Endometrial microvascular endothelial cells (primary cell): ENCODE data around the gene MARCHF2. TPM values are rescaled to one million over a fixed set of nuclear protein-coding genes. Genes with fewer than 3 reads are reported as not detected.
"Not testable (repeated sequence)": the region's sequence is repeated elsewhere in the genome, so short reads cannot be mapped to it uniquely, and the experiment has no call there.

ENCODE experiments used
- in situ Hi-C: cut with HindIII; loops from 2 replicates; pipeline ENCODE4 v1.10.0; 2017; ENCODE audit warnings: low sequenced_read_pairs, low pct_unique_long_range_greater_than_20kb; ENCODE audit errors: inconsistent ontology term
- total RNA-seq: library from RNA; depleted of rRNA; stranded (reverse); fragments of >200 nt; gene quantifications from one replicate; pipeline ENCODE4 v1.2.3, GENCODE V29; 2015; ENCODE audit errors: inconsistent ontology term

The MARCHF2 gene
- total RNA-seq, 1 donor from 2014 or later, result 150 TPM

GRCh38 chr19:8401981-8402411 lies 11.1 kb upstream of the MARCHF2 start:
- in situ Hi-C loops, result no loop called here

GRCh38 chr19:8403098-8403819 lies 9.8 kb upstream of the MARCHF2 start:
- in situ Hi-C loops, result no loop called here

GRCh38 chr19:8403820-8404109 lies 9.3 kb upstream of the MARCHF2 start:
- in situ Hi-C loops, result no loop called here

GRCh38 chr19:8404391-8405151 lies 8.5 kb upstream of the MARCHF2 start:
- in situ Hi-C loops, result no loop called here

- in situ Hi-C loops, result not testable (repeated sequence)
Measured at GRCh38 chr19:8410718-8411117, 2.4 kb upstream of the MARCHF2 start.

- in situ Hi-C loops, result no loop called here
Measured at GRCh38 chr19:8413629-8413995, 507 bp downstream of the MARCHF2 start.

- in situ Hi-C loops, result no loop called here
Measured at GRCh38 chr19:8416796-8417195, 3.7 kb downstream of the MARCHF2 start.

- in situ Hi-C loops, result no loop called here
Measured at GRCh38 chr19:8421484-8422461, 8.7 kb downstream of the MARCHF2 start.

GRCh38 chr19:8423817-8424223 lies 10.7 kb downstream of the MARCHF2 start:
- in situ Hi-C loops, result no loop called here

- in situ Hi-C loops, result not testable (repeated sequence)
Measured at GRCh38 chr19:8425331-8425730, 12.2 kb downstream of the MARCHF2 start.

GRCh38 chr19:8426283-8426682 lies 13.2 kb downstream of the MARCHF2 start:
- in situ Hi-C loops, result no loop called here

- in situ Hi-C loops, result no loop called here
Measured at GRCh38 chr19:8429044-8429443, 15.9 kb downstream of the MARCHF2 start.

GRCh38 chr19:8429826-8430225 lies 16.7 kb downstream of the MARCHF2 start:
- in situ Hi-C loops, result no loop called here

GRCh38 chr19:8430650-8431049 lies 17.5 kb downstream of the MARCHF2 start:
- in situ Hi-C loops, result no loop called here

- in situ Hi-C loops, result no loop called here
Measured at GRCh38 chr19:8438236-8438635, 25.1 kb downstream of the MARCHF2 start.

- in situ Hi-C loops, result no loop called here
Measured at GRCh38 chr19:8441725-8442544, 28.8 kb downstream of the MARCHF2 start.

GRCh38 chr19:8444140-8444676 lies 31.1 kb downstream of the MARCHF2 start:
- in situ Hi-C loops, result not testable (repeated sequence)

- in situ Hi-C loops, result no loop called here
Measured at GRCh38 chr19:8444677-8445487, 31.8 kb downstream of the MARCHF2 start, which contains the start of gene HNRNPM. HNRNPM (plus strand) TSS chr19:8444975; CDS start chr19:8444999, 24 bp downstream.
